Astrocyte (in vitro differentiated cells and primary cell): ENCODE data around the gene PEX14. TPM values are rescaled to one million over a fixed set of nuclear protein-coding genes. Genes with fewer than 3 reads are reported as not detected.

Experiments used
- DNase-seq: peaks from one replicate; pipeline ENCODE4 v3.0.0-alpha.2; 2010; ENCODE audit warnings: low read depth
- FAIRE-seq: peaks from 2 replicates; lab custom pipeline; 2011; peaks lifted over from hg19 to GRCh38; lab: Jason Lieb, UNC
- H2AFZ ChIP-seq: 2 replicates; pipeline ENCODE4 v1.6.0; 2012; ENCODE audit warnings: low read depth, low read length, inconsistent platforms
- H3K27ac ChIP-seq: 2 replicates; pipeline ENCODE4 v1.5.1; 2011; ENCODE audit warnings: low read depth, low read length, inconsistent platforms
- H3K27me3 ChIP-seq: 2 replicates; pipeline ENCODE4 v1.6.0; 2011; ENCODE audit warnings: low read length, inconsistent platforms; ENCODE audit not compliant: insufficient read depth
- H3K36me3 ChIP-seq: 2 replicates; pipeline ENCODE4 v1.5.1; 2011; ENCODE audit warnings: low read length, inconsistent platforms; ENCODE audit not compliant: insufficient read depth
- H3K4me1 ChIP-seq: 2 replicates; pipeline ENCODE4 v1.5.1; 2011; ENCODE audit warnings: low read length, inconsistent platforms; ENCODE audit not compliant: insufficient read depth
- H3K4me2 ChIP-seq: 2 replicates; pipeline ENCODE4 v1.6.0; 2012; ENCODE audit warnings: low read length, inconsistent platforms
- H3K4me3 ChIP-seq: 2 replicates; pipeline ENCODE4 v1.5.1; 2011; ENCODE audit warnings: low read depth, mild to moderate bottlenecking, low read length, inconsistent platforms; ENCODE audit not compliant: insufficient read depth
- H3K79me2 ChIP-seq: 2 replicates; pipeline ENCODE4 v1.6.0; 2012; ENCODE audit warnings: mild to moderate bottlenecking, low read length, inconsistent platforms; ENCODE audit not compliant: insufficient read depth
- H3K9ac ChIP-seq: 2 replicates; pipeline ENCODE4 v1.6.0; 2012; ENCODE audit warnings: mild to moderate bottlenecking, low read length, inconsistent platforms
- H3K9me3 ChIP-seq: 2 replicates; pipeline ENCODE4 v1.5.1; 2012; ENCODE audit warnings: low read depth, mild to moderate bottlenecking, low read length, inconsistent platforms; ENCODE audit not compliant: insufficient read depth
- H4K20me1 ChIP-seq: 2 replicates; pipeline ENCODE4 v1.6.0; 2012; ENCODE audit warnings: low read length, inconsistent platforms; ENCODE audit not compliant: insufficient read depth
- H3K27ac Mint-ChIP-seq: one replicate; pipeline ENCODE4 v1.8.0; 2021; ENCODE audit warnings: mild to moderate bottlenecking, mixed read lengths; ENCODE audit not compliant: unreplicated experiment
- H3K27me3 Mint-ChIP-seq: one replicate; pipeline ENCODE4 v1.8.0; 2021; ENCODE audit warnings: low read depth, mixed read lengths; ENCODE audit not compliant: unreplicated experiment
- H3K36me3 Mint-ChIP-seq: one replicate; pipeline ENCODE4 v1.8.0; 2021; ENCODE audit warnings: low read depth, mixed read lengths; ENCODE audit not compliant: unreplicated experiment
- H3K4me1 Mint-ChIP-seq: one replicate; pipeline ENCODE4 v1.8.0; 2021; ENCODE audit warnings: low read depth, mixed read lengths; ENCODE audit not compliant: unreplicated experiment
- H3K4me3 Mint-ChIP-seq: one replicate; pipeline ENCODE4 v1.8.0; 2021; ENCODE audit warnings: mild to moderate bottlenecking, moderate library complexity, mixed read lengths; ENCODE audit not compliant: unreplicated experiment
- H3K9me3 Mint-ChIP-seq: one replicate; pipeline ENCODE4 v1.8.0; 2021; ENCODE audit warnings: mild to moderate bottlenecking, mixed read lengths; ENCODE audit not compliant: unreplicated experiment
- CTCF ChIP-seq: IDR thresholded peaks from 2 replicates; pipeline ENCODE4 v1.5.1; 2011; ENCODE audit warnings: low read depth, mild to moderate bottlenecking, inconsistent platforms, low read length, moderate library complexity; ENCODE audit not compliant: insufficient read depth
- EZH2 ChIP-seq: IDR thresholded peaks from 2 replicates; pipeline ENCODE4 v1.6.1; 2012; ENCODE audit warnings: mild to moderate bottlenecking, low read length, inconsistent platforms; ENCODE audit not compliant: insufficient read depth
- total RNA-seq: library from RNA; stranded (reverse); gene quantifications from 2 replicates; pipeline ENCODE4 v1.2.1, GENCODE V29; 2021

Gene PEX14
- total RNA-seq, 1 donor from 2014 or later = 23.3 TPM

GRCh38 chr1:10624256-10625050 is 149.7 kb downstream of the PEX14 start:
- no peaks in the 10 kb centered on the region for H3K9me3 ChIP-seq
- H3K79me2 ChIP-seq = no peaks in the 10 kb centered on the region
- no peak overlapping the region for H3K4me2 ChIP-seq
- H3K36me3 ChIP-seq = no peaks in the 10 kb centered on the region
- H3K27me3 ChIP-seq = no peaks in the 10 kb centered on the region
- no peak overlapping the region for H3K27ac ChIP-seq
- no peak overlapping the region for H3K9ac ChIP-seq
- no peak for TF ChIP-seq CTCF
- no peak for TF ChIP-seq EZH2
- H3K27ac Mint-ChIP-seq = no peak overlapping the region
- H3K4me1 Mint-ChIP-seq = no peaks in the 10 kb centered on the region
- H3K4me3 Mint-ChIP-seq = no peak overlapping the region
- H3K27me3 Mint-ChIP-seq = no peaks in the 10 kb centered on the region
- H3K9me3 Mint-ChIP-seq = no peaks in the 10 kb centered on the region
- H3K4me3 ChIP-seq = no peak overlapping the region
- H3K4me1 ChIP-seq = no peaks in the 10 kb centered on the region
- DNase-seq (no peak), FAIRE-seq (no peak)
- no peak overlapping the region for H2AFZ ChIP-seq
- H4K20me1 ChIP-seq = no peaks in the 10 kb centered on the region
- peaks cover 12% of the 10 kb centered on the region for H3K36me3 Mint-ChIP-seq

- peaks cover 12% of the 10 kb centered on the region for H3K36me3 Mint-ChIP-seq
- Histone ChIP-seq H3K36me3 (no peaks in the 10 kb centered on the region), H3K4me3 (no peak overlapping the region), H3K9me3 (no peaks in the 10 kb centered on the region), H2AFZ (no peak overlapping the region), H3K27me3 (no peaks in the 10 kb centered on the region), H4K20me1 (no peaks in the 10 kb centered on the region), H3K27ac (no peak overlapping the region), H3K4me2 (no peak overlapping the region), H3K79me2 (no peaks in the 10 kb centered on the region), H3K4me1 (no peaks in the 10 kb centered on the region), H3K9ac (no peak overlapping the region)
- H3K4me3 Mint-ChIP-seq = no peak overlapping the region
- H3K27ac Mint-ChIP-seq = no peak overlapping the region
- no peak for FAIRE-seq
- H3K4me1 Mint-ChIP-seq = no peaks in the 10 kb centered on the region
- no peak for DNase-seq
- H3K9me3 Mint-ChIP-seq = no peaks in the 10 kb centered on the region
- TF ChIP-seq CTCF (no peak), EZH2 (no peak)
- H3K27me3 Mint-ChIP-seq = no peaks in the 10 kb centered on the region
Observed at GRCh38 chr1:10625076-10625475, 150.3 kb downstream of the PEX14 start.

GRCh38 chr1:10625554-10625953 is 150.8 kb downstream of the PEX14 start:
- Histone ChIP-seq H3K36me3 (no peaks in the 10 kb centered on the region), H3K4me2 (no peak overlapping the region), H3K27ac (no peak overlapping the region), H3K9ac (no peak overlapping the region), H3K4me1 (no peaks in the 10 kb centered on the region), H3K9me3 (no peaks in the 10 kb centered on the region), H4K20me1 (no peaks in the 10 kb centered on the region), H3K4me3 (no peak overlapping the region), H2AFZ (no peak overlapping the region), H3K27me3 (no peaks in the 10 kb centered on the region), H3K79me2 (no peaks in the 10 kb centered on the region)
- TF ChIP-seq CTCF = no peak
- TF ChIP-seq EZH2 = no peak
- no peak for FAIRE-seq
- no peak overlapping the region for H3K4me3 Mint-ChIP-seq
- H3K27me3 Mint-ChIP-seq = no peaks in the 10 kb centered on the region
- no peak for DNase-seq
- no peak overlapping the region for H3K27ac Mint-ChIP-seq
- peaks cover 12% of the 10 kb centered on the region for H3K36me3 Mint-ChIP-seq
- no peaks in the 10 kb centered on the region for H3K4me1 Mint-ChIP-seq
- no peaks in the 10 kb centered on the region for H3K9me3 Mint-ChIP-seq
